Keratinocyte (primary cell): Measurements from ENCODE around the gene PRKAG2. TPM values are rescaled to one million over a fixed set of nuclear protein-coding genes. Genes with fewer than 3 reads are reported as not detected.

Experiments
- DNase-seq: peaks from one replicate; pipeline ENCODE4 v3.0.0-alpha.2; 2011; ENCODE audit warnings: low read depth, missing footprints, low spot score
- FAIRE-seq: peaks from 2 replicates; lab custom pipeline; 2011; peaks lifted over from hg19 to GRCh38; lab: Jason Lieb, UNC
- H2AFZ ChIP-seq: 2 replicates; pipeline ENCODE4 v1.6.0; 2012; ENCODE audit warnings: low read length, control low read depth, inconsistent platforms; ENCODE audit not compliant: control insufficient read depth
- H3K27ac ChIP-seq: 2 replicates; pipeline ENCODE4 v1.5.1; 2011; ENCODE audit warnings: low read length; ENCODE audit not compliant: control insufficient read depth, insufficient read depth
- H3K27me3 ChIP-seq: 3 replicates; pipeline ENCODE4 v1.6.0; 2011; ENCODE audit warnings: low read length; ENCODE audit not compliant: control insufficient read depth, insufficient read depth; ENCODE audit errors: extremely low read depth
- H3K36me3 ChIP-seq, 2 experiments: 2 replicates in 1 of 2; 3 replicates in 1 of 2; pipeline ENCODE4 v1.5.1; 2011; ENCODE audit warnings: low read length in 2 of 2, mild to moderate bottlenecking in 1 of 2; ENCODE audit not compliant: control insufficient read depth in 2 of 2, insufficient read depth in 2 of 2; ENCODE audit errors: extremely low read depth in 1 of 2
- H3K4me1 ChIP-seq: 3 replicates; pipeline ENCODE4 v1.5.1; 2011; ENCODE audit warnings: low read length; ENCODE audit not compliant: control insufficient read depth, insufficient read depth; ENCODE audit errors: extremely low read depth
- H3K4me2 ChIP-seq: 3 replicates; pipeline ENCODE4 v1.6.0; 2011; ENCODE audit warnings: low read depth, low read length; ENCODE audit not compliant: control insufficient read depth, insufficient read depth; ENCODE audit errors: extremely low read depth
- H3K4me3 ChIP-seq, 3 experiments: fragments of 200-600 bp in 1 of 3; sonication (generic) in 1 of 3; 2 replicates in 2 of 3; 3 replicates in 1 of 3; pipeline ENCODE4 v1.5.1; 2011 to 2016; ENCODE audit warnings: low read length in 3 of 3, mild to moderate bottlenecking in 3 of 3, control low read depth in 2 of 3, inconsistent platforms in 1 of 3, low read depth in 1 of 3, mixed read lengths in 1 of 3, mixed run types in 1 of 3, moderate library complexity in 1 of 3; ENCODE audit not compliant: control insufficient read depth in 2 of 3, insufficient read depth in 2 of 3; ENCODE audit errors: extremely low read depth in 1 of 3
- H3K79me2 ChIP-seq: 2 replicates; pipeline ENCODE4 v1.6.0; 2012; ENCODE audit warnings: low read length; ENCODE audit not compliant: control insufficient read depth, insufficient read depth
- H3K9ac ChIP-seq: 3 replicates; pipeline ENCODE4 v1.6.0; 2011; ENCODE audit warnings: low read length; ENCODE audit not compliant: control insufficient read depth, insufficient read depth; ENCODE audit errors: extremely low read depth
- H3K9me1 ChIP-seq: 3 replicates; pipeline ENCODE4 v1.6.0; 2011; ENCODE audit warnings: low read length; ENCODE audit not compliant: control insufficient read depth, insufficient read depth; ENCODE audit errors: extremely low read depth
- H3K9me3 ChIP-seq: 2 replicates; pipeline ENCODE4 v1.5.1; 2012; ENCODE audit warnings: low read depth, low read length; ENCODE audit not compliant: control insufficient read depth
- H4K20me1 ChIP-seq: 3 replicates; pipeline ENCODE4 v1.6.0; 2011; ENCODE audit warnings: low read length; ENCODE audit not compliant: control insufficient read depth, insufficient read depth; ENCODE audit errors: extremely low read depth
- CTCF ChIP-seq, 3 experiments: IDR thresholded peaks in 1 of 3; conservative IDR thresholded peaks in 1 of 3; optimal IDR thresholded peaks in 1 of 3; 2 replicates in 2 of 3; 3 replicates in 1 of 3; pipeline versions ENCODE3 to v1.5.1; 2011; ENCODE audit warnings: low read length in 3 of 3, mild to moderate bottlenecking in 3 of 3, moderate library complexity in 2 of 3, control low read depth in 1 of 3, inconsistent platforms in 1 of 3; ENCODE audit not compliant: insufficient read depth in 2 of 3; ENCODE audit errors: extremely low read depth in 1 of 3
- EZH2 ChIP-seq: IDR thresholded peaks from one replicate; pipeline ENCODE4 v1.6.1; 2012; ENCODE audit warnings: inconsistent platforms, mild to moderate bottlenecking, low read length, moderate library complexity
- dilution Hi-C: fragments of 300-500 bp; cut with MboI; formaldehyde crosslinking; loops from one replicate; pipeline ENCODE4 v1.7.0; 2020; ENCODE audit warnings: low sequenced_read_pairs; ENCODE audit not compliant: extremely low pct_ligation_motif_present
- polyA plus RNA-seq, 5 experiments: library from polyadenylated mRNA; depleted of rRNA in 3 of 5; stranded (reverse) in 3 of 5; stranded (forward) in 1 of 5; unstranded in 1 of 5; fragments of >200 nt; gene quantifications; 1 replicate in 1 of 5; 2 replicates in 3 of 5; 3 replicates in 1 of 5; pipeline versions ENCODE4 v1.2.1 to v1.2.3, GENCODE V29; 2011 to 2012; ENCODE audit warnings: missing spikeins in 2 of 5, low read depth in 1 of 5, low replicate concordance in 1 of 5

The PRKAG2 gene
- polyA plus RNA-seq, 1 donor (not counting 4 experiments of a cell fraction or from before 2014, with no cell fraction given): 39.5 TPM

GRCh38 chr7:151725844-151726651 is 150.9 kb downstream of the PRKAG2 start:
- H3K27ac ChIP-seq: no peak overlapping the region
- no peak overlapping the region for H2AFZ ChIP-seq
- no peaks in the 10 kb centered on the region for H3K27me3 ChIP-seq
- H3K4me3 ChIP-seq: no peak overlapping the region
- H3K79me2 ChIP-seq: no peaks in the 10 kb centered on the region
- H3K9me1 ChIP-seq: no peaks in the 10 kb centered on the region
- dilution Hi-C loops: no loop called here
- peaks cover 18% of the 10 kb centered on the region for H3K4me1 ChIP-seq
- FAIRE-seq: no peak
- H3K4me2 ChIP-seq: no peak overlapping the region
- H3K9ac ChIP-seq: no peak overlapping the region
- DNase-seq: no peak
- no peaks in the 10 kb centered on the region for H3K36me3 ChIP-seq
- no peaks in the 10 kb centered on the region for H4K20me1 ChIP-seq
- no peaks in the 10 kb centered on the region for H3K9me3 ChIP-seq
- TF ChIP-seq EZH2 (no peak), CTCF (optimal IDR thresholded peaks at IDR 0.05 in 1 of 3, IDR thresholded peaks at IDR 0.05 in 1 of 3, conservative IDR thresholded peaks at IDR 0.05 in 1 of 3; ENCODE audit: extremely low read depth in 1 of 3, insufficient read depth in 2 of 3, low read length in 3 of 3) (peak in 1 of 3 experiments; percentile 4)

GRCh38 chr7:151724920-151725584 is 151.9 kb downstream of the PRKAG2 start:
- Histone ChIP-seq H3K27ac (no peak overlapping the region), H3K36me3 (no peaks in the 10 kb centered on the region), H3K4me3 (no peak overlapping the region), H3K4me1 (peaks cover 18% of the 10 kb centered on the region), H3K9ac (no peak overlapping the region), H3K9me3 (no peaks in the 10 kb centered on the region), H4K20me1 (no peaks in the 10 kb centered on the region), H3K79me2 (no peaks in the 10 kb centered on the region), H3K27me3 (no peaks in the 10 kb centered on the region), H2AFZ (no peak overlapping the region), H3K9me1 (no peaks in the 10 kb centered on the region), H3K4me2 (no peak overlapping the region)
- FAIRE-seq: no peak
- TF ChIP-seq CTCF (optimal IDR thresholded peaks at IDR 0.05 in 1 of 3, IDR thresholded peaks at IDR 0.05 in 1 of 3, conservative IDR thresholded peaks at IDR 0.05 in 1 of 3; ENCODE audit: extremely low read depth in 1 of 3, insufficient read depth in 2 of 3, low read length in 3 of 3) (no peak), EZH2 (no peak)
- dilution Hi-C loops: no loop called here
- no peak for DNase-seq
